Suprapubic skin (tissue), 4 donors: Measurements from ENCODE around the gene AHNAK2. TPM values are rescaled to one million over a fixed set of nuclear protein-coding genes. Genes with fewer than 3 reads are reported as not detected.
A peak's percentile ranks its signal among the peaks of the same experiment; 100 is the strongest.
"Not testable (repeated sequence)": the region's sequence is repeated elsewhere in the genome, so short reads cannot be mapped to it uniquely, and the experiment has no call there.

Experiments
- DNase-seq, 2 donors: peaks; one replicate each; pipeline ENCODE4 v3.0.0-alpha.2; 2019; ENCODE audit warnings: low spot score in 2 of 2
- H3K27ac ChIP-seq: fragments of 200-600 bp; sonication (generic); one replicate; pipeline ENCODE4 v1.5.1; 2019
- H3K27me3 ChIP-seq: fragments of 200-600 bp; sonication (generic); one replicate; pipeline ENCODE4 v1.5.1; 2019
- H3K36me3 ChIP-seq: fragments of 200-600 bp; sonication (generic); one replicate; pipeline ENCODE4 v1.5.1; 2019
- H3K4me1 ChIP-seq: fragments of 200-600 bp; sonication (generic); one replicate; pipeline ENCODE4 v1.5.1; 2019
- H3K4me3 ChIP-seq: fragments of 200-600 bp; sonication (generic); one replicate; pipeline ENCODE4 v1.5.1; 2019; ENCODE audit warnings: mild to moderate bottlenecking
- H3K9me3 ChIP-seq: fragments of 200-600 bp; sonication (generic); one replicate; pipeline ENCODE4 v1.5.1; 2019
- CTCF ChIP-seq, 2 donors: fragments of 200-600 bp in 1 of 2; fragments of 450-650 bp in 1 of 2; sonication (generic) in 1 of 2; IDR thresholded peaks; one replicate each; pipeline ENCODE4 v1.5.1; 2016 to 2019; ENCODE audit warnings: antibody characterized with exemption in 2 of 2, mild to moderate bottlenecking in 1 of 2, moderate library complexity in 1 of 2
- EP300 ChIP-seq: sonication (generic); formaldehyde crosslinking; IDR thresholded peaks from one replicate; pipeline ENCODE4 v1.6.1; 2017; ENCODE audit warnings: antibody characterized with exemption
- POLR2A ChIP-seq, 2 donors: fragments of 450-650 bp; IDR thresholded peaks; one replicate each; pipeline ENCODE4 v1.6.1; 2017; ENCODE audit warnings: antibody characterized with exemption in 2 of 2, mild to moderate bottlenecking in 2 of 2, moderate library complexity in 2 of 2
- POLR2AphosphoS5 ChIP-seq, 3 donors: sonication (generic); formaldehyde crosslinking; IDR thresholded peaks; one replicate each; pipeline ENCODE4 v1.6.1; 2017; ENCODE audit warnings: antibody characterized with exemption in 3 of 3
- WGBS: methylation state at CpG from one replicate; pipeline ENCODE4 v1.1.5; 2018; 5-methylcytosine and 5-hydroxymethylcytosine counted together
- total RNA-seq, 4 donors: library from RNA; depleted of rRNA; stranded (reverse); fragments of >200 nt; gene quantifications; one replicate each; pipeline ENCODE4 v1.1.0, GENCODE V29; 2016

AHNAK2 gene
- total RNA-seq, 4 donors from 2014 or later = 829 to 975 (median 858) TPM

DNA sequence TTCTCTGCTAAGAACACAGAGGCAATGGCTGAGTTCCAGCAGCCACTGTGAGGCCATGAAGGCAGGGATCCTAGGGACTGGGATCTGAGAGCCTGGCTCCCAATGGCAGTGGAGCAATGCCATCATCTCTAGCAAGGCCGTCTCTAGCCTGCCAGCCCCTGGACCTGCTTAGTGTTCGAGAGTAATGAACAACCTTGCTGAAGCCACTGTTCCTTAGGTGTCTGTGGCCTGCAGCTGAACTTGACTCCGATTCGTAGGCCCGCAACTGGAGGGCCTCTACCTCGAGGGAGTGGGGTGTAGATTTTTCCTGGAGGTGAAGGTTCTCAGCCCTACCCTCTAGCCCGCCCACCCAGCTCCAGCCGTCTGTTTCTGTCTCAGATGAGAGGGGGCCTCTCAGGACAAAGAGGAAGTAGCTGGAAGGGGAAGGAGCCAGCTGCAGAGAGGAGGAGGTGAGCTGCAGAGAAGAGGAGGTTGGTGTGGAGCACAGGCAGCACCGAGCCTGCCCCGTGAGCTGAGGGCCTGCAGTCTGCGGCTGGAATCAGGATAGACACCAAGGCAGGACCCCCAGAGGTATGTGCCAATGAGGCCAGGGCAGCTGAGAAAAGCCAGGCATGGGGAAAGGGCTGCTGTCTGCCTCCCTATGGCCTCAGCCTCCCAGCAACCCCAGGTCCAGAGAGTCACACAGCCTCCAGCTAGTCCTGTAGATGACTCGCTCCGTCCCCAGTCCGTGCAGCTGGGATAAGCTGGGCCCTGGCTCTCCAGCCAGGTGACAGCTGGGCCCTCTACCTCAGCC lies 53.6 kb downstream of the AHNAK2 start, which contains the start of gene PLD4:
TSS of gene PLD4 (plus strand) at position 459 of the 793 bp plus-strand sequence. CDS start 2,262 bp downstream, outside the sequence.
- Histone ChIP-seq H3K27me3 (no peaks in the 10 kb centered on the region), H3K4me1 (no peaks in the 10 kb centered on the region), H3K9me3 (no peaks in the 10 kb centered on the region), H3K4me3 (no peak within 1 kb of the TSS), H3K27ac (no peak within 1 kb of the TSS), H3K36me3 (no peaks in the 10 kb centered on the region)
- DNase-seq = no peak
- 75% methylated on average over 11 of the region's 14 CpGs for whole genome bisulfite sequencing
- TF ChIP-seq POLR2A (IDR thresholded peaks at IDR 0.05) (no peak), CTCF (IDR thresholded peaks at IDR 0.05) (no peak)

DNA sequence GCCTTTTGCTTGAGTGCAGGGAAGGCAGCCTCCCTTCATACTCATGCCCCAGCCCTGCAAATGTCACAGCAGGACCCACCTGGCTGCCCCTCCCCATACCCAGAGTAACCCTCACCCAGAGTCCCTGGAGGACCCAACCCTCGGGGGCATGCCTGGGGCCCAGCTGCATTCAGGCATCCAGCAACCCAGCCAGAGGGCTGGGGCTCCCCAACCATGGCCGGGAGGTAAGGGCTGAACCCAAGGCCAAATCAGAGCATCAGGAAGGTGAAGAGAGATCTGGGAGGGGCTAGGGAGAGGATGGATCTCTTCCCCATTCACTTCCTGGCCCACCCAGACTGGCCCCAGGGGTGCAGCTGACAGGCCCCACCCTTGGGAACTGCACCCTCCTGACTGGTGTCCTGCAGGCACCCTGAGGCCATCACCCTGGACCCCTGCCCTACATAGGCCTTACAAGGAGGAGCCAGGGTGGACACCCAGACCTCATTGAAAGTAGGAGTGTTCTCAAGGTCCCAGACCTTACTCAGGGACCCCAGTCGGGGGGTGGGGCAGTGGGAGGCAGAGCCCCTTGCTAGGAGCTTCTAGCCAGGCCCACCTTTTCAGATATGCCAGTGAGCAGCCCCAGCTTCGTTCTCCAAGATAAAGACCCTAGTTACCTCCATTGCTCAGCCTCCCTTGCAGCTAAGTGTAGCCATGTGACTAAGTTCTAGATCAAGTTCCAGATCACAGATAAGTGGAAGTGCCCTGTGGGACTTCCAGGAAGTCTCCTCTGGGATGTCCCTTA lies 54.3 kb downstream of the AHNAK2 start:
- H3K27ac ChIP-seq = no peak overlapping the region
- WGBS = 78% methylated on average over 3 of the region's 4 CpGs

GRCh38 chr14:104919993-104920315 lies 58.2 kb downstream of the AHNAK2 start:
- H3K4me1 ChIP-seq = no peaks in the 10 kb centered on the region
- no peak for DNase-seq
- H3K27me3 ChIP-seq = no peaks in the 10 kb centered on the region
- no peak overlapping the region for H3K4me3 ChIP-seq
- H3K36me3 ChIP-seq = no peaks in the 10 kb centered on the region
- H3K27ac ChIP-seq = no peak overlapping the region
- 34% methylated on average over 3 of the region's 3 CpGs for WGBS
- TF ChIP-seq EP300 = no peak
- no peak for TF ChIP-seq POLR2A (IDR thresholded peaks at IDR 0.05)
- TF ChIP-seq POLR2AphosphoS5 (IDR thresholded peaks at IDR 0.05) = no peak
- TF ChIP-seq CTCF (IDR thresholded peaks at IDR 0.05) = no peak
- H3K9me3 ChIP-seq = no peaks in the 10 kb centered on the region

More for the DNA sequence above, 54.3 kb downstream of the AHNAK2 start:
- no peaks in the 10 kb centered on the region for H3K4me1 ChIP-seq
- no peak for DNase-seq
- H3K27me3 ChIP-seq = no peaks in the 10 kb centered on the region
- TF ChIP-seq CTCF (IDR thresholded peaks at IDR 0.05) (no peak), POLR2AphosphoS5 (IDR thresholded peaks at IDR 0.05) (no peak), EP300 (no peak), POLR2A (IDR thresholded peaks at IDR 0.05) (no peak)
- no peaks in the 10 kb centered on the region for H3K36me3 ChIP-seq
- no peak overlapping the region for H3K4me3 ChIP-seq
- H3K9me3 ChIP-seq = no peaks in the 10 kb centered on the region

GRCh38 chr14:104919152-104919992 lies 58.8 kb downstream of the AHNAK2 start:
- H3K36me3 ChIP-seq, H3K9me3 ChIP-seq, H3K4me1 ChIP-seq, H3K27me3 ChIP-seq, H3K4me3 ChIP-seq, H3K27ac ChIP-seq: not testable (repeated sequence)
- DNase-seq = peak in 1 of 2 donors; percentile 12
- WGBS = 82% methylated on average over 12 of the region's 12 CpGs

GRCh38 chr14:104917993-104918392 lies 60.2 kb downstream of the AHNAK2 start:
- Histone ChIP-seq H3K27me3 (no peaks in the 10 kb centered on the region), H3K9me3 (no peaks in the 10 kb centered on the region), H3K27ac (no peak overlapping the region), H3K36me3 (no peaks in the 10 kb centered on the region), H3K4me1 (no peaks in the 10 kb centered on the region), H3K4me3 (no peak overlapping the region)
- no peak for TF ChIP-seq CTCF (IDR thresholded peaks at IDR 0.05)
- TF ChIP-seq EP300 = no peak
- no peak for TF ChIP-seq POLR2AphosphoS5 (IDR thresholded peaks at IDR 0.05)
- no peak for TF ChIP-seq POLR2A (IDR thresholded peaks at IDR 0.05)
- peak in 1 of 2 donors; percentile 15 for DNase-seq
- WGBS = 29% methylated on average over 4 of the region's 4 CpGs
